T follicular helper cell (primary cell): Measurements from ENCODE around the gene KRTAP10-5.
A peak's percentile ranks its signal among the peaks of the same experiment; 100 is the strongest.
"Not testable (repeated sequence)": the region's sequence is repeated elsewhere in the genome, so short reads cannot be mapped to it uniquely, and the experiment has no call there.

ENCODE experiments used
- DNase-seq: peaks from one replicate; pipeline ENCODE4 v3.0.0-alpha.2; 2020; ENCODE audit warnings: low read depth

KRTAP10-5 gene

GRCh38 chr21:44590897-44591800, 10.7 kb upstream of the KRTAP10-5 start:
- not testable (repeated sequence) for DNase-seq

- DNase-seq, result no peak
Measured at GRCh38 chr21:44590311-44590721, 9.9 kb upstream of the KRTAP10-5 start.

GRCh38 chr21:44589586-44590305, 9.3 kb upstream of the KRTAP10-5 start:
- DNase-seq, result no peak

- no peak for DNase-seq
Measured at GRCh38 chr21:44589094-44589493, 8.7 kb upstream of the KRTAP10-5 start.

- DNase-seq, result no peak
Measured at GRCh38 chr21:44585892-44586291, 5.5 kb upstream of the KRTAP10-5 start.

GRCh38 chr21:44583800-44584147, 3.4 kb upstream of the KRTAP10-5 start:
- DNase-seq, result peak; percentile 22

- DNase-seq, result no peak
Measured at GRCh38 chr21:44583089-44583799, 2.8 kb upstream of the KRTAP10-5 start.

- no peak for DNase-seq
Measured at GRCh38 chr21:44582055-44582454, 1.7 kb upstream of the KRTAP10-5 start.

GRCh38 chr21:44581158-44581557, 754 bp upstream of the KRTAP10-5 start:
- no peak for DNase-seq

- DNase-seq, result no peak
Measured at GRCh38 chr21:44579833-44580144, 615 bp downstream of the KRTAP10-5 start.

GRCh38 chr21:44579056-44579832, 1.2 kb downstream of the KRTAP10-5 start:
- no peak for DNase-seq

- no peak for DNase-seq
Measured at GRCh38 chr21:44578371-44579055, 1.9 kb downstream of the KRTAP10-5 start.

- no peak for DNase-seq
Measured at GRCh38 chr21:44576025-44576420, 4.4 kb downstream of the KRTAP10-5 start.

GRCh38 chr21:44575307-44576024, 4.9 kb downstream of the KRTAP10-5 start:
- DNase-seq, result no peak

GRCh38 chr21:44574457-44575306, 5.7 kb downstream of the KRTAP10-5 start:
- DNase-seq, result no peak

- DNase-seq, result not testable (repeated sequence)
Measured at GRCh38 chr21:44573630-44574456, 6.6 kb downstream of the KRTAP10-5 start, which contains the start of gene KRTAP10-4. KRTAP10-4 (plus strand) TSS chr21:44573729; CDS start chr21:44573759, 30 bp downstream.

- DNase-seq, result no peak
Measured at GRCh38 chr21:44572959-44573583, 7.3 kb downstream of the KRTAP10-5 start.
